Stimulated activated CD4-positive, alpha-beta T cell treated with anti-CD3 and anti-CD28 coated beads, Interleukin-1b, Interleukin-23, amount 100 ng/mL, for 24 hours (primary cell): ENCODE data around the gene PIAS4.
"Not testable (repeated sequence)": the region's sequence is repeated elsewhere in the genome, so short reads cannot be mapped to it uniquely, and the experiment has no call there.

ENCODE experiments used
- DNase-seq, 4 experiments: peaks; one replicate each; pipeline ENCODE4 v3.0.0-alpha.2; 2020; ENCODE audit warnings: low read depth in 4 of 4, low spot score in 1 of 4

The PIAS4 gene

GRCh38 chr19:4007021-4007835 lies at the start of gene PIAS4:
TSS of gene PIAS4 (plus strand) at chr19:4007736. CDS start at chr19:4007761, 25 bp downstream.
- peak; percentile 79 to 92 (median 89) for DNase-seq

- DNase-seq = no peak
These were observed 48.4 kb upstream of the PIAS4 start for GRCh38 chr19:3958836-3959765.

- no peak for DNase-seq
These were observed 47.8 kb upstream of the PIAS4 start for GRCh38 chr19:3959766-3960131.

GRCh38 chr19:3961007-3961406 lies 46.5 kb upstream of the PIAS4 start:
- DNase-seq = no peak

- DNase-seq = no peak
These were observed 43.9 kb upstream of the PIAS4 start for GRCh38 chr19:3963458-3964255.

- DNase-seq = no peak
These were observed 43.0 kb upstream of the PIAS4 start for GRCh38 chr19:3964256-3965194.

GRCh38 chr19:3966051-3967017 lies 41.2 kb upstream of the PIAS4 start:
- DNase-seq = no peak

GRCh38 chr19:3967983-3968382 lies 39.6 kb upstream of the PIAS4 start:
- DNase-seq = not testable (repeated sequence)

- no peak for DNase-seq
These were observed 38.7 kb upstream of the PIAS4 start for GRCh38 chr19:3968556-3969434.

- DNase-seq = no peak
These were observed 37.9 kb upstream of the PIAS4 start for GRCh38 chr19:3969435-3970312.

GRCh38 chr19:3970313-3970807 lies 37.2 kb upstream of the PIAS4 start:
- no peak for DNase-seq

- DNase-seq = peak; percentile 88 to 94 (median 91)
These were observed 36.5 kb upstream of the PIAS4 start, which contains the start of gene DAPK3 for GRCh38 chr19:3970808-3971598. TSS of gene DAPK3 (minus strand) at chr19:3971099. CDS start at chr19:3969735, 1,364 bp downstream.

GRCh38 chr19:3975144-3975543 lies 32.4 kb upstream of the PIAS4 start:
- DNase-seq = no peak

GRCh38 chr19:3975637-3976087 lies 31.9 kb upstream of the PIAS4 start:
- no peak for DNase-seq

- no peak for DNase-seq
These were observed 30.9 kb upstream of the PIAS4 start for GRCh38 chr19:3976495-3977241.
